Mammary epithelial cell (primary cell): ENCODE measurements around the gene BCL2L15.

Source experiments
- EZH2 ChIP-seq: IDR thresholded peaks from 2 replicates; pipeline ENCODE4 v1.6.1; 2012; ENCODE audit warnings: low read length, inconsistent platforms, borderline replicate concordance
- TF ChIP-seq, protein P1 (sequence below), 2 donors: IDR thresholded peaks in 1 of 2; conservative IDR thresholded peaks in 1 of 2; 2 replicates each; pipeline ENCODE4 v1.5.1; 2011 to 2012; ENCODE audit warnings: inconsistent platforms in 2 of 2, low read length in 2 of 2, mild to moderate bottlenecking in 2 of 2, control low read depth in 1 of 2, low read depth in 1 of 2; ENCODE audit not compliant: insufficient read depth in 1 of 2; ENCODE audit errors: extremely low read depth in 1 of 2

DNA sequence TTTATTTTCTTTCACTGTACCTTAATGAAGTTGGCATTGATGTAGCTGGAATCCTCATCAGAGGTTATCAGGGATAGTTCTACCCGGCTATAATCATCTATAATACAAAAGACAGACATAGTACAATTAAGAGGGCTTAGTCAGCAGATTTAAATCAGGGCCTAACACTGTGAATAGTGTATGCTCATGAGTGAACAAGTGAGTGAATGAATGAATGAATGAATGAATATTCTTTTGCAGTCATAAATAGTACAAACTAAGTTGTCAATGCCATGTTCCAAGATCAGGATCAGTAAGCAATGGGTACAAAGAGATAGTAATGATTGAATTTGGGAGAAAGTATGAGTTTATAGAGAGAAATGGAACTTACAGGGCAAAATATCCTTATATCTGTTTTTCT lies 28.4 kb downstream of the BCL2L15 start:
- no peak for TF ChIP-seq EZH2
- TF ChIP-seq, protein P1, sequence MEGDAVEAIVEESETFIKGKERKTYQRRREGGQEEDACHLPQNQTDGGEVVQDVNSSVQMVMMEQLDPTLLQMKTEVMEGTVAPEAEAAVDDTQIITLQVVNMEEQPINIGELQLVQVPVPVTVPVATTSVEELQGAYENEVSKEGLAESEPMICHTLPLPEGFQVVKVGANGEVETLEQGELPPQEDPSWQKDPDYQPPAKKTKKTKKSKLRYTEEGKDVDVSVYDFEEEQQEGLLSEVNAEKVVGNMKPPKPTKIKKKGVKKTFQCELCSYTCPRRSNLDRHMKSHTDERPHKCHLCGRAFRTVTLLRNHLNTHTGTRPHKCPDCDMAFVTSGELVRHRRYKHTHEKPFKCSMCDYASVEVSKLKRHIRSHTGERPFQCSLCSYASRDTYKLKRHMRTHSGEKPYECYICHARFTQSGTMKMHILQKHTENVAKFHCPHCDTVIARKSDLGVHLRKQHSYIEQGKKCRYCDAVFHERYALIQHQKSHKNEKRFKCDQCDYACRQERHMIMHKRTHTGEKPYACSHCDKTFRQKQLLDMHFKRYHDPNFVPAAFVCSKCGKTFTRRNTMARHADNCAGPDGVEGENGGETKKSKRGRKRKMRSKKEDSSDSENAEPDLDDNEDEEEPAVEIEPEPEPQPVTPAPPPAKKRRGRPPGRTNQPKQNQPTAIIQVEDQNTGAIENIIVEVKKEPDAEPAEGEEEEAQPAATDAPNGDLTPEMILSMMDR (conservative IDR thresholded peaks at IDR 0.05 in 1 of 2, IDR thresholded peaks at IDR 0.05 in 1 of 2; ENCODE audit: extremely low read depth in 1 of 2, insufficient read depth in 1 of 2, low read depth in 1 of 2, low read length in 2 of 2): no peak
